ENCODE data around the gene NDRG3.

The NDRG3 gene

GRCh38 chr20:36761125-36761524 is 15.2 kb upstream of the NDRG3 start:
- no peak for DNase-seq (ENCODE audit: low spot score)

- DNase-seq (ENCODE audit: low spot score): no peak
Observed at GRCh38 chr20:36760647-36761046, 14.8 kb upstream of the NDRG3 start.

GRCh38 chr20:36758276-36758675 is 12.4 kb upstream of the NDRG3 start:
- no peak for DNase-seq (ENCODE audit: low spot score)

DNA sequence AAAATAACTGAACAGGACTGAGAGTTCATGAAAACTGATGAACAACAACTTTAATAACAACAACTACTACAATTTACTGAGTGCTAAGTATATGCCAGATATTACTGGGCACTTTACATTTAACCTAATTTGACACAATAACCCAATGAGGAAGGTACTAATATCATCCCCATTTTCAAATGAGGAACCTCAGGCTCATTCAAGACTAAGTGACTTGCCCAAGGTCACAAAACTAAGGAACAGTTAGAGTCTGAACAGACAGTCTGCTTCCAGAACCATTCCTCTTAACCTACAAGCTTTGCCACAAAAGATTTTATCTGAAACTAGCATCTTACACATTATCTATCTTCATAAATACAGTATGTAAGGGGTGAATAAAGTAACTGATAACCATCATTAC is 10.6 kb upstream of the NDRG3 start:
- DNase-seq (ENCODE audit: low spot score): no peak

- DNase-seq (ENCODE audit: low spot score): peak; percentile 69
Observed at GRCh38 chr20:36754656-36755222, 8.8 kb upstream of the NDRG3 start.

DNA sequence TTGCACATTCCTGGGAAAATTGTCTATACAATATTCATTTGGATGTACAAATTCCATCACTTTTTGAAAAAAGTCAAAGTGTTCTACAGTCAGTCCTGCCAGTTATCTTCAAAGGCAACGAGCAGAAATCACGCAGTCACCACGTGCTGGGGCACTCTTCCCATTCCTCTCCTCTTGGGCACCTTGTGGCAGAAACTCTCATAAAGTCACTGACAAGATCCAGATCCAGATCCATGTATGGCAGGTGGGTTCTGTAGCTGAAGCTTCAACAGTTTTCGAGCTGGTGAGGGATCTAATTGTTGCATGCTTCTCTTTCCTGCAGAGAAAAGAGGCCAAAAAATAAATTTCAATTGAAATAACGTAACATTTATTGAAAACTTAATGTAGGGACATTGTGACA is 6.7 kb upstream of the NDRG3 start:
- DNase-seq (ENCODE audit: low spot score): no peak

DNA sequence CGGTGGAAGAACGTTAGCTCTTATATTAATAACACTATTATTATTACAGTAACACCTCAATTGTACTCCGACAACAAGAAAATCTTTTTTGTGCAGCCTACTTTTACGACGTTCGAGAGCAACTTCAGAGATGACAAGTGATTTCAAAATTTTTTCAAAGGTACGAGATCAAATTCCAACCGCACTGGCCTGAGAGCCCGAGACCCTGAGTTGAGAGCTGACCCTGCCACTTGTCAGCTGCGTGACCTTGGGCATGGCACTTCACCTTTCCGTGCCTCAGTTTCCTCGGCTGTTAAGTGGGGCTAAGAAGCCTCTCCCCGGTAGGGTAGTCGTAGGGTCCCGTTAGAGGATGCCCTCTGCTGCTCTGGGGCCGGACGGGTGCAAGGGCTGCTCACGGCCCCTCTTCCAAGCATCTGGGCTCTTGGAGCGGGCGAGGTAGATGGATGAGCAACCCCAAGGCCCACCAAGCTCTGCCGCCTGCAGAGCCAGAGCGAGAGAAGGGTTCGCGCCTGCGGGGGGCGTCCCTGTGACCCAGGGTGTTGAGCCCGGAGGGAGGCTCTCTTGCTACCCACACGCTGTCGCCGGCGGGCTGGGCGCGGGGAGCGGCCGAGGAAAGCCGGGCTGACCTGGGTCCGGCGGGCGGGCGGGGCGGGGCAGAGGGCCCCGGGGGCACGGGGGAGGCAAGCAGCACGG is 510 bp downstream of the NDRG3 start:
- DNase-seq (ENCODE audit: low spot score): peak; percentile 59

DNA sequence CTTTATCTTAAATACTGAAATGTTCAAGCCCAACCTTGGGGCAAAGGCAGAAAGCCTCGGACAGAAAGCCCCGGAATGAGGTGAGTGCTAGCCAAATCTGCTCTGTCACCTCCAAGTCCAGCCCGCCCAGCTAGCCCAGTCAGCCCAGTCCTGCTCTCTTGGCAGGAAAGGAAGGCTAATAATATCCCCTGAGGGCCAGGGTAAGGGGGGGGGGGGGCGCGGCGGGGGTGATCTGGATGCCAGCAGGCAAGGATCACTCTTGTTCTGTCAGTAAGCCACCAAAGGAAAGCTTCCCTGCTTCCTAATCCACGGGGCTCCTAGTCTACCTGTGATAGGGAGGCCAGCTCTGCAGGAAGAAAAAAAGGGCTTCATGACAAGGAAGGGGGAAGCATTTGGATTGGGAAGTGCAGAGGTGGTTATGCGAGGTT is 1.1 kb downstream of the NDRG3 start:
- DNase-seq (ENCODE audit: low spot score): no peak

GRCh38 chr20:36744243-36744642 is 1.6 kb downstream of the NDRG3 start:
- no peak for DNase-seq (ENCODE audit: low spot score)

- no peak for DNase-seq (ENCODE audit: low spot score)
Observed at GRCh38 chr20:36742558-36742957, 3.3 kb downstream of the NDRG3 start.

DNA sequence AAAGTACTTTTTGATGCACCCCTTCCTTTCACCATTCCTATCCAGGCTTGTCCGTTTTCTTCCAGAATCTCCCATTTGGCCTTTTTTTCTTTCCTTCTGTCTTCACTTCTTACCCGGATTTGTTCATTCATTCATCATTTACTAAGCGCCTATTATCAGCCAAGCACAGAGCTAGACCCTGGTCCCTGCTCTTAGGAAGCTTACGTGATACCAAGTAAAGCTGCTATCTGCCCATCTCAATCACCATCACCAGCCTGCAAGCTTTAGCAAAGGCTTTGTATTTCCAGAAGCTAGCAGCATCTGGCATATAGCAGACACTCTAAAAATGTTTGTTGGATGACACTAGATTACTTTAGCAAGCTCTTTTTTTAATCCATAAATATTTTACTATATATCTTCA is 4.8 kb downstream of the NDRG3 start:
- peak; percentile 80 for DNase-seq (ENCODE audit: low spot score)

GRCh38 chr20:36737183-36737499 is 8.7 kb downstream of the NDRG3 start:
- DNase-seq (ENCODE audit: low spot score): no peak

- DNase-seq (ENCODE audit: low spot score): no peak
Observed at GRCh38 chr20:36736451-36737182, 9.3 kb downstream of the NDRG3 start.

GRCh38 chr20:36732456-36732855 is 13.4 kb downstream of the NDRG3 start:
- no peak for DNase-seq (ENCODE audit: low spot score)

DNA sequence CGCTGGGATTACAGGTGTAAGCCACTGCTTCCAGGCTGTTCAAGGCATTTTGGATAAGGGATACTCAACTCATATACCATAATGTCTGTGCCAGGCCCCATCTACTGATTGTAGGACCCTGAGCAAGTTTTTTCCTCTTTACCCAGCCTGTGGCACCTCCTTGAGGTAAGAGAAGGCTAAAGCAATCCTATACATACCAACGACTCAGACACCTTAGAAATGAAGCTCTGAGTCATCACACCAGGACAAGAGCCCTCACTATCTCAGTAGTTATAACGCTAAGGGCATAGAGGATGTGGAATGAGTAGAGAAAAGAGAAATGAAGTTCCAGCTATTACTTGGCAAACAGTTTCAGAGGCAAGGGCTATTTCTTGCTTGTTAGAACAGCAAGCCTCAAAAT is 16.9 kb downstream of the NDRG3 start:
- DNase-seq (ENCODE audit: low spot score): no peak

- DNase-seq (ENCODE audit: low spot score): no peak
Observed at GRCh38 chr20:36726168-36726567, 19.7 kb downstream of the NDRG3 start.

- DNase-seq (ENCODE audit: low spot score): no peak
Observed at GRCh38 chr20:36720510-36720909, 25.4 kb downstream of the NDRG3 start.

GRCh38 chr20:36717657-36718056 is 28.2 kb downstream of the NDRG3 start:
- no peak for DNase-seq (ENCODE audit: low spot score)

DNA sequence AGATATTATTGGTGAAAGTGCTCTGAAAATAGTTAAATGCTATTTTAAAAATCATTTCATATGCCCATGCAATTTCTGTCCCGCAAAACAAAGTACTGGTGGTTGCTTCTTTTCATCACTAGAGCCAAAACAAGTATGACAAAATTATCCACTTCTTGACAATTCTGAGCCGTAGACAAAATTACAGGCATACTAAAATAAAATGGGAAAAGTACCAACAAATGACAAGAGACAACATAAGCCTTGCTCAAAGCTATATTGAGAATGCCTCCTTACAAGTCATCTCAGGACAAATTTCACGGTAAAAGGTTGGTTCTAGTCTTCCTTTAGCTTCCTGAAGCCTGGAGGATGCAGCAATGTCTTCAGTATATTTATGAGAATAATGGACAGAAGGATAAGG is 28.9 kb downstream of the NDRG3 start:
- DNase-seq (ENCODE audit: low spot score): no peak

DNA sequence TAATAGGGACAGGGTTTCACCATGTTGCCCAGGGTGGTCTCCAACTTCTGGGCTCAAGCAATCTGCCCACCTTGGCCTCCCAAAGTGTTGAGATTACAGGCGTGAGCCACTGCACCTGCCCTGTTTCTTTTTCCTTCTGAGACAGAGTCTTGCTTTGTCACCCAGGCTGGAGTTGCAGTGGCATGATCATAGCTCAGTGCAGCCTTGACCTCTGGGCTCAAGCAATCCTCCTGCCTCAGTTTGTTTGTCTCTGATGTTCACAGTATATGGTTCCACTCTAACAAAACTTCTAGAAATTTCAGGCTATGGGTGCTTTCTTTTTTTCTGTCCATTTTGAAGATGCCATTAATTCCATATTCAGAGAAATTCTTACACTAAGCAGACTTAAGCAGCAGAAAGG is 33.1 kb downstream of the NDRG3 start:
- no peak for DNase-seq (ENCODE audit: low spot score)

GRCh38 chr20:36709126-36709525 is 36.8 kb downstream of the NDRG3 start:
- no peak for DNase-seq (ENCODE audit: low spot score)

GRCh38 chr20:36703530-36703929 is 42.4 kb downstream of the NDRG3 start:
- no peak for DNase-seq (ENCODE audit: low spot score)

DNA sequence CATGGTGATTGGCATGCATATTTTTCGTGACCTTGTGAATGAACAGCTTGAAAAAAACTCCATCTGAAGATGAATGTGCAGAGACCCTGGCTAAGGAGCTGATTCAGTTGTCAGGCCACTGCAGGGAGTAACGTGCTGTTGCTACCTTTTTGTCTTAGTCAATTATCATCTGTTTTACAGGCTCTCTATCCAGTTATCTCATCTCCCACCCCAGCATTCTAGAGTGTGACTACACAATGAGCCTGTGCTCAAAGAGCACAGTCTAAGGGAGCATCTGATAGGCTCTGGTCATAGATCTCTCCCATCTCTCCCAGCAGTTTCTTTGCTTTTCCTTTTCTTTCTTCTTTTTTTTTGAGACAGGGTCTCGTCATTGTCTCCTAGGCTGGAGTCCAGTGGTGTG is 45.5 kb downstream of the NDRG3 start:
- peak; percentile 45 for DNase-seq (ENCODE audit: low spot score)

Measured in SK-N-DZ (cell line).